HG02759 (cell line): ENCODE data around the gene HOXB5.

ENCODE experiments used
- ATAC-seq: cut with Tn5 transposase; IDR thresholded peaks from one replicate; pipeline ENCODE4 v1.9.1; 2021; ENCODE audit warnings: mild to moderate bottlenecking, moderate library complexity; ENCODE audit not compliant: unreplicated experiment

The HOXB5 gene

DNA sequence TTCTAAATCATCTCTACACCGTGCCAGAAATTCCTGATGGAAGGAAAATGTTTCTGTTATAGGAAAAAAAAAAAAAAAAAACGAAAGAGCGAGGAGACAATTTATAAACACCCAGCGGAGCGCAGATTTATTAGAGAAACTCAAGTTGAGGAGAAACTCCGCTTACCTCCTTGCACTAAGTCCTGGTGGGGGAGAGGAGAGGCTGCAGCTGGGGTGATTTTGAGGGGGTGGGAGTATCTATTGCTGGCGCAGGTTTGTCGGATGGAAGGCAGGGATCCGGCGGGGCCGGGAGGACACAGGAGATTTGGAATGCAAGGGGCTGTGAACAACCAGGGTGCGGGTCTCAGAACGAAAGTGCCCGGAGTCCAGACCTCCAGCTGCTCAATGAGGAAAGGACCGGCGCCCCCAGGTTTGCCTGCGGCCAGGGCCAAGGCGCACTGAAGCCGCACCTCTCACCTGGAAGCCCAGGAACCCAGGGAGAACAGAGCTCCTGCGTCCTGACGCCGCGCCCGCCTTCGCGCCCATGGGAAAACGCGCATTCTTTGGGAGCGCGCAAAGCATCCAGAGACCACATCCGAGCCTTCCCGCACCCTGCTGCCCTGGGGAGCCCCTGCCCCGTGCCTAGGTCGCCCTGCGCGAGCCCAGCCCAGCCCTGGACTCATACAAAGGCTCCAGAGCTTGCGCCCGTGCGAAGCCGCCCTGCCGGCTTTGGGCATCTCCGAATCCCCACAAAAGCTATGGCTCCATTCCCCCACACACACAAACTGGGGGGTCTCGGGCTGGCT is 24.1 kb upstream of the HOXB5 start:
- no peak for ATAC-seq

DNA sequence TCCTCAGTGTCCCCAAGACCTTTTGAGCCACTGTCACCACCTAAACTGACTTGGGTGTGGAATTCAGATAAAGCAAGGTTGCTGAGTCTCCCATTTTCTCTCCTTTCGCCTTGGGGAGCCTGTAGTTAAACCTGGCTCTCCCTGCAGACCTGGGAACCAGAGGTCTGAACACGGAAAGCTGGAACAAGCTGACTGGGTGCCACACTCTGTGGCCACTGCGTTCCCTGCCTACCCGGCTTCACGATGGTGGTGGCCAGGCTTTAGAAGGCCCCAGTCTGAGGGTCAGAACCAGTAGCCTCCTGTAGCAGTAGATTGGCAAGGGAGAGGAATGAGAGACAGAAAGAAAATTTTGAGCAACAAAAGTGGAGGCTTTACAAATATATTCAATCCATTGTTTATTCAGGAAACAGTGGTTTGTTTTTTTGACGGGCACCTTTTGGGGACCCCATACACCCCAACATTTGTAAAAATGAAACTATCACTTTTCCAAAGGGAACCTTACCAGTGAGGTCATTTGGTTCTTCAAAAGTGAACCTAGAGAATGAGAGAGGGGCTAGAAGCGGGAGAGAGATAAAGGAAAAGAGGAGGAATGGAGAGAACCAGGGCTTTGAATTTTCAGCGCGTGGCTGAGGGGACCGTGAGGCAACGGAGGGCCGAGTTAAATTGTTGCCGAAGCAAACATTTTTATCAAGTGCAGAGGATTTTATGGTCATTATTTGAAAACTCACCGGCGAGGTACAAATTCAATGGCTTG is 23.3 kb upstream of the HOXB5 start:
- ATAC-seq, result no peak

DNA sequence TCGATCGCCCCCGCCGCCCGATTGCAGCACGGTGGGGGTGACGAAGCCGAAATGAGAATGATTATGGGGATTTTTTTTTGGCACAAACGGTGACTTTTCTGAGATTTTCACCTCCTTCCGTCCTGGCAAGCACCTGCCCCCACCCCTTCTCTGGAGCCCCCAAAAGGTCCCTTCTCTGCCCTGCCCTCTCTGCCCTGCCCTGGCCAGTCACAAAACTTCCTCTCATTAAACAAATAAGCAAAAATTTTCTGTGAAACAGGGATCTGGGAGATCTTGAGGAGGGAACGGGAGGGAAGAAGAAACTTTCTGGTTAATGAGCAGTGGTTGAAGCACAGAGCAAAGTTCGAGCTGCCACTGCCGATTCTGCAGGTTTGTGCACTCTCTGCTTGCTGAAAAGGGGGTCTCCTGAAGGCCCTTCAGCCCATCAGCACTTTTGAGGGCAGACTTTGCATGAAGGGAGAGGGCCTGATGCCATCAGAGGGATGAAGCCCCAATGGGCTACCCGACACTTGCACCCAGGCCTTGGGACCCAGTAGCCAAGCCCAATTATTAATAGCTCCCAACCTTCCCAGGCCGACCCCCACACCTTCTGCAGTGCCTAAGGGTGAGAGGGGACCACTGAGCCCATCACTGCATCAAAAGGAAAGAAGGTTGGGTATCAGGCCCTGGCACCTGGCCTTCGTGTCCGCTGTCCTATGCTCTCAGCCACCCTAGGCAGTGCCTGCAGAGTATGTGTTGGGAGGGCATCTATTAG is 22.6 kb upstream of the HOXB5 start:
- no peak for ATAC-seq

DNA sequence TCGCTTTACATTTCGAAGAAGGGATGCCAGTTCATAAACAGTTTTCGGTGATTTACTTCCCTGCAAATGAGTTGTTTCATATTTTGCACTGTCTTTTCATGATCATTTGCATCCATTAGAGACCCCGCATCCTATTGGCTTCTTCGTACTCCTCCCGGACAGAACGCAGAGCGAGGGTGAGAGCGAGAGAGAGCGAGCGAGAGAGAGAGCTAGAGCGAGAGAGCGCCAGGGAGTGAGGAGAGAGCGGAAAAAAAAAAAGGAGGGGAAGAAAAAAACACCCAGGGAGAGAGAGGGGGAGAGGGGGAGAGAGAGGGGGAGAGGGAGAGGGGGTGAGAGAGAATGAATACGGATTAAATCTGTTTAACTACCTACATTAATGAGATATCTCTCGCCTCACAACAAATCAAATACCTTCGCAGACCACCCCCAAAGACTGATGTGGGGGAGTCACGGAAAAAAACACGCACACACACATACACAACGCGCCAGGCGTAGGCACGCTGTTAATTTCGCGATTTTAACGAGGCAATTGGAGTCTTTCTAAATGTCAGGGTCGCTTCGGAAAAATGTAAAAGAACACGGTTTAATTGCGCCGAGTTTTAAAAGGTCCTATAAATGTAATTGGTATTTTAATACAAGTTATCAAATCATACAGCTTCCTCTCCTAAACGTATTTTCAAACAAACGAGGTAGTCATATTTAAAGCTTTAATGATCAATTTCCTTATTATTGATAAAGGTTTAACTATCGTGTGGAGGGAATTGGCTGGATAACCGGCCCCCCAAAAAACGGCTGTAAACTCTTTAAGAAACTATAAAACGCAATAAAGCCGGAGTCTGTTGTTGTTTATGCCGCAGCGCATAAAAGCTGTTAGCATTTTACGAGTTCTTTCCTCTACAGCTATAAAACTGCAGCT is 21.7 kb upstream of the HOXB5 start, which contains the start of gene HOXB8:
Gene HOXB8, minus strand, starts transcription at position 246 of the 916 bp plus-strand sequence. CDS start 588 bp downstream, outside the sequence.
- no peak for ATAC-seq

DNA sequence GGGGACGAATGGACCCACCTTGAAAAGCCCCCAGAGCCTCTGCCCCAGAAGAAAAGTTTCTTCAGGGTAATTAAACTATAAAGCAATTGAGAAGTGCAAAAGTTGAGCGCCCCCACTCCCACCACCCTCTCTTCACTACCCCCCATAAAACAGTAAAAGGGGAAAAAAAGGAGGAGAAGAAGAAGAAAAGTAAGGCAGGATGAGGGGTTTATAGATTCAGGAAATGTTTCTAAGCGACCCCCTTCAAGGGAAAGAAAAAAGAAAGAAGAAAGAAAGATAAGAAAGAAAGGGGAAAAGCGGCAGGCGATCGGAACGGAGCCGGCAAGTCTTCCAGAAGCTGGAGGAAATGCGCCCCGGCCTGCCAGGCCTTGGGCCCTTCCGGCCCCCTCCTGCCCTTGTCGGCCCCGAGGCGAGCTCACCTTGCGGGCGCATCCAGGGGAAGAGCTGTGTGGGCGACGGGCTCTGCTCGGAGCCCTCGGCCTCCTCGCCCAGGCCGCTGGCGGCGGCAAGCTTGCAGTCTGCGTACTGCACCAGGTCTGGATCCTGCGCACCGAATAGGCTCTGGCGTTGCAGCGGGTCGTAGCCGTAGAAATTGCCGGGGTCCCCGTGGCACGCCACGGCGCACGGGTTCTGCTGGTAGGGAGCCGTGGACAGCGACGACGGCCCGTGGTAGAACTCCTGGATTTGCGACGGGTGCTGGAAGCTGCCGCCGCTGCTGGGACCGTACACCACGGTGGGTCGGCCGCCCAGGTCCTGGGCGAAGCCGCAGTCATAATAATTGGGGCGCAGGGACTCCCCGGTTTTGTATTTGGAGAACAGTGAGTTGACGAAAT is 20.5 kb upstream of the HOXB5 start:
- ATAC-seq, result no peak

DNA sequence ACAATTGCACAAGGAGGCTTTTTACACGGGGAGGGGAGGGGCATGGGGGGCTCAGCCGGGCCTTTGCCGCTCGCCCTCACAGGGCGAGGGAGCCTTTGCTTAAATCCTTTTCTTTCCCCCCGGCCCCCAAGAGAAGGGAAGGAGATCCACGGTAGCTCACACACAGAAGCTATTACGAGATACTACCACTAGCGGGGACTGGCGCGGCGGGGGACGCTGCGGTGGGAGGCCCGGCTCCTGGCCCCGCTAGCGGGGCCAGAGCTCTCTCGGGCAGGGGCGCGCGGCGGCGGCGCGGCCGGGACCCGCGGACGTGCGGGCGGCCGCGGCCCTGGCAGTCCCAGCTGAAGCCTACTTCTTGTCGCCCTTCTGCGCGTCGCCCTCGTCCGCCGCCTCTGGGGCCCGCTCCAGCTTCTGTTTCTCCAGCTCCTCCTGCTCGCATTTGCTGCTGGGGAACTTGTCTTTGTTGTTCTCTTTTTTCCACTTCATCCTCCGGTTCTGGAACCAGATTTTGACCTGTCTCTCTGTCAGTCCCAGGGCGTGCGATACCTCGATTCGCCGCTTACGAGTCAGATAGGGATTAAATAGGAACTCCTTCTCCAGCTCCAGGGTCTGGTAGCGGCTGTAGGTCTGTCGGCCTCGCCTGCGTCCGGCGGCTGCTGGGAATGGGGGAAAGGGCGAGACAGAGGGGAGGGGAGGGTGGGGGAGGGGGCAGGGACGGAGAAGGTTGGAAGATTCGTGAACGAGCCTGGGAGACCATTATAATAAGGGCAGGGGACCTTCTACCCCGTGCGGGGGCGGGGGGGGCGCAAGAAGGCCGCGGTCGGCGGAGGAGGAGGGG is 19.5 kb upstream of the HOXB5 start:
- no peak for ATAC-seq

DNA sequence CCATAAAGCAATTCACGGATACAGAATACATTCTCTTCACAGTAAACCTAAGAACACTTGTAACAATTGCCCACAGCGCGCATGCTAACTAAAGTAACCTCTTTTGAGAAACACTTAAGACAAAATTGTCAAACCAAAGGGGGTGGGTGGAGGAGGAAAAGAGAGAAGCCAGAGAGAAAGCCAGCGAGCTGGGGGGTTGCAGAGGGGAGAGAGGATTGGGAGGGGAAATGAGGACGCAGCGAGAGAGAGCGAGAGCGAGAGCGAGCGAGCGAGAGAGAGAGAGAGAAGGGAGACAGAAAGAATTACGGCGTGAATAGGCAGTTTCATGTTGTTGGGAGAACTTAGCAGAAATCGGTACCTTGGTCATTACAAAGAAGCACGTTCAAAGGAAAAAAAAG is 18.9 kb upstream of the HOXB5 start:
- no peak for ATAC-seq

DNA sequence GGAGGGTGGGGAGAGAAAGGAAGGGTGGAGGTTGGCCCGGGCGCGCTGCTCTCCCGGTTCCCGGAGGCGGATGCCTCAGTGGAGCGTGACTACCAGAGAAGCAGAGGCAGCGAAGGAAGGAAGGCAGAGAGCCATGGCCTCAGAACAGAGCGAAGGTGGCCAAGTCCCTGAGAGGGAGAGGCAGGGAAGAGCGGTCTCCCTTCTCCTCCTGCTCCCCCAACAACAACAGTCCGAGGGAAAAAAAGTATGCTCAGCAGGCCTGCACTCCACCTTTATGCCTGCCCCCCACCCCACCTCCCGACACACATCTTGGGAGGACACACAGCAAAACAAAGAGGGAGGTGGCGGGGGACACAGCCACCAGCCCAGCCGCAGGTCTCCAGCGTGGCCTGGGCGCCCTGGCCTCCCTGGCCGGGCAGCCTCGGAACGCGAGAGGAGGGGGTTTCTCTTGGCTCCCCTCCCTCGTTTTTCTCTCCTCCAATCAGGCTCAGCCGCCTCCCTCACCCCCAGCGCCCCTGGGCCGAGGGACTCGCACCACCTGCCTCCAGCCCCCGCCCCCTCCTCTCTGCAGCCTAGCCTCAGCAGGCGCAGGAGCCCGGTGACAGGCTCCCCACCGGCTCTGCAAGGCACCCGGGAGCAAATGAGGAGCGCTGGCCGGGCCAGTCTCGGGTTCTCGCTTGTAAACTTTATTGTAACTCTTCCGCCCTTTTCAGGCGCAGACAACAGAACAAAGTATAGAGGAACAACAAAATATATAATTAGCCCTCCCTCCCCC is 18.3 kb upstream of the HOXB5 start:
- ATAC-seq, result no peak

DNA sequence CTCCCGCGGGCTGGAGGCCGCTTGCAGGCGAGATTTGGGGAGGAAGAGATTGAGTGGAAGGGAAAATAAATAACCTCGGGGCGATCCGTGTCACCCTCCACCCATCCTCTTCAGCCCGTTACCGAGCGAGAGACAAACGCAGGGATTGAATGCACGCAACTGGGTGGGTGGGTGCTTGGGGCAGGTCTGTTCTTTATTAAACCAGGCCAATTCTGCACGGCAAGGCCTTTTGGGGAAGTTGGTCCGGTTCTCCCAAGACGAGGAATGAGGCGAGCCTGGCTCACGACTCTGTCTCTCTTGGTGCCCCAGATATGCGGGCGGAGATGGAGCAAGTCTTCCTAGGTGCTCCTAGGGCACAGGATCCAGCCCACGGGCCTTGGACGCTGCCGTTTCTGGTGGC is 17.6 kb upstream of the HOXB5 start:
- ATAC-seq, result no peak

DNA sequence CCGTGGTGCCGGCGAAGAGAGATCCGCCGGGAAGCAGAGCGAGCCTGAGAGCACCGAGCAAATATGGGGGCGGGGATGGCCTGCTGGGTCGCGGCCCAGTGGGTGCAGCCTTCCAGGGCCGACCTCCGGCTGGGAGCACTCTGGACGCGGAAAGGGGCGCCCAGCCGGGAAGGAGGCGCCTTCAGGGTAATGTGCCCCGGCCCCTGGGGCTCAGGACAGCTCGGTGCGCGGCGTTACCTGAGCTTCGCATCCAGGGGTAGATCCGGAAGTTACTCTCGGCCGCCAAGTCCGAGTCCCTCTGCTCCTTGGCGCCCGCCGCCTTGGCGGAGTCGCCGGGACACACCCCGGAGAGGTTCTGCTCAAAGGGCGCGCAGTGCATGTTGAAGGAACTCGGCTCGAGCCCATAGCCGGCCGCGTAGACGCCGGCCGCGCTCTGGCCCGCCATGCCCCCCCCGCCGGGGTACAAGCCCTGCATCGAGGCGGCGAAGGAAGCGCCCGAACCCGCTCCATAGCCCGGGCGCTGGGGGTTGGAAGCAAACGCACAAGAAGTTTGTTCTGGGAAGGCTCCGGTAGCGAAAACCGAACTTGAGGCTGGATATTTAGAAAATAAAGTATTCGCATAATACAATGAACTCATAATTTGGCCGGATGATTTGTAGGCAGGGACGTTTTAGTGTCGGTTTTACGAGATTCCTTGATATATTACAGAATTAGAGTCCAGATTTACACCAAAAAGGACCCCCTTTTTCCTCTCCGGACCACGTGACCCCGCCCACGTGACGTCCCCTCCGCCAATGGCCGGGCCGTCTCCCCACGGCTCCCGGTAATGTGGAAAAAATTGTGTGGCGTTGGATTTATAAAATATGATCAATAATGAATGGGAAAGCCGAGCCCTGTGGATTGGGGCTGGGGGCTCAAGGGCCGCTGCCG is 17.0 kb upstream of the HOXB5 start, which contains the start of gene HOXB7:
Gene HOXB7, minus strand, starts transcription at position 736 of the 930 bp plus-strand sequence. Its CDS starts 99 bp downstream, at position 637.
- ATAC-seq, result peak; percentile 36

DNA sequence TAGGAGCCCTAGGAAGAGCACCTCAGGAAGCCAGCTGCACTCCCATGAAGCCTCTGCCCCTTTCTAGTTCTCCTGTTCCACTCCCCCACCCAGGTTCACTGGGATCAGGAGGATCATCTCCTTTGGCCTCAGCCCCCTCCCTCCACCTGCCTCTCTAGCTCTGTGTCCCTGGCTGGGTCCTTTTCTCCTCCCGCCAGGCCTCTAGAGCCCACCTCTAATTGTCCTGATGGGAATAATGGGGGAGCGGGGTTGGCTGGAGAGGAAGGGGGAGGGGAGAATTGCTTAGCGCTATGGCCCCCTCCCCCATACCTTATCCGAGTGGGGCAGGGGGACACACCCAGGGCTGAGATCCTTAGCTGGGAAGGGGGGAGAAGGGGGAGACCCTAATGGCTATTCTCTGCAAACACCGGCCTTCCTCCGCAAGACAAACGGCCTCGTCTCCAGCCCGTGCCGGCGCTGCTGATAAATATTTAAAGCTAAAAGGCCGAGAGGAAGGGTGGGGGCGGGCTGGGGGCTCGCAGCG is 16.2 kb upstream of the HOXB5 start:
- ATAC-seq, result no peak

DNA sequence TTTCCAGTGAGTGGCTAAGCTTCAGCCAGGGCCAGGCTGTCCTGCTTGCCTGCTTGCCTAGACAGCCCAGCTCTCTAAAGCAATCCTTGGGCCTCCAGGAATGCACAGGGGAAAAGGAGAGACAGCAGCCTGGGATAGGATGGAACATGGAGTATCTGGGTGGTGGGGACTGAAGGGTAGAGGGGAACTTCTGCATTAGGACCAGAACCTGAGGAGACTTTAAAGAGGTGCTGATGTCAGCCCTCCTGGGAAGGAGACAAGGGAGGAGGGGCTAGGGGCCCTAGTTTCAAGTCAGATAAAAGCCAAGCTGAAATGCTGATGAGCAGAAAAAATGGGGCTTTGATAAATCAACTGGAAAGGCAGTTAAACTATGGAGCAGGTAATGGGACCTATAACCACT is 15.5 kb upstream of the HOXB5 start:
- no peak for ATAC-seq

DNA sequence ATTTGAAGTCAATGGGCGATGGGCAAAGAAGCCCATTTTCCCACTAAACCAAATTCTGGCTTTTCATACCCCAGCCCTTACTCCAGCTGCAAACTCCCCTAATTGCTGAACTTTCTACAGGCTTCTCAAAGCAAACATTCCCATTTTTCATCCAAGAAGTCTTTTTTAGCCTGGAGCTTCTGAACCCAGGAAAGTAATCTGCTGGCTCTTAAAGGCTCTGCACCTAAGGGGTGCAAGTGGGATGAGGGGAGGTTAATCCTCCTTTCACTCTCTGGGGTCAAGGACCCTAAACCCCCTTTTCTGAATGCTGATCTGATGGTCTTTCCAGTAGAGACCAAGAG is 14.9 kb upstream of the HOXB5 start:
- no peak for ATAC-seq

DNA sequence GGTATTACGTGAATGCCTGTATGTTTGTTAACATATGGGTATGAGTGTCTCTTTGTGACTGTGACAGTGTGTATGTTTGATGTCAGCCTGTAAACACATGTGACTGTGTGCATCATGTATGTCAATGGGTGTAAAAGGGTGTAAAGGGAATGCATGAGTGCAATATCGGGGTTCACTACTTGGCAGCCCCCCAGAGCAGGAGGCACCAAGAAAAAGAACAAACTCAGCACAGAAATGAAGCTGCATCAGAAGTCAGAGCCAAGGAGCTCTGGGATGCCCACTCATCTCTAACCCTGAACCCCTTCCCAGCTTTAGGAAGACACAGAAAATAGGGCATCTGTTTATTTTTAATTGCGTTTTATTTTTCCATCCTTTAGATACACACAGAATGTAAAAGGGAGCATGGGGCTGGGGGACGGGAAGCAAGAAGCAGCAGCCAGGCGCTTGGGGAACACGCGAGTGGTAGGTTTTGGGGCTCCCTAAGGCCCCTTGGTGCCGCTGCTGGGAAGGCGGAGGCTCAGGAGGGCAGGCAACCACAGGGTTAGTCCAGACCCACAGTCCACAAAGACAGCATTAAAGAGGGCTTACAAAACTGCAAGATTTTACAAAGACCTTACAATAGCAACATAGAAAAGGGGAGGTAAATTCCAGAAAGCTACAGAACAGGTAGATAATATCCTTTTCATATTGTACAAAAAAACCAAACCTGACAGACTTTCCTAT is 13.5 kb upstream of the HOXB5 start:
- no peak for ATAC-seq

DNA sequence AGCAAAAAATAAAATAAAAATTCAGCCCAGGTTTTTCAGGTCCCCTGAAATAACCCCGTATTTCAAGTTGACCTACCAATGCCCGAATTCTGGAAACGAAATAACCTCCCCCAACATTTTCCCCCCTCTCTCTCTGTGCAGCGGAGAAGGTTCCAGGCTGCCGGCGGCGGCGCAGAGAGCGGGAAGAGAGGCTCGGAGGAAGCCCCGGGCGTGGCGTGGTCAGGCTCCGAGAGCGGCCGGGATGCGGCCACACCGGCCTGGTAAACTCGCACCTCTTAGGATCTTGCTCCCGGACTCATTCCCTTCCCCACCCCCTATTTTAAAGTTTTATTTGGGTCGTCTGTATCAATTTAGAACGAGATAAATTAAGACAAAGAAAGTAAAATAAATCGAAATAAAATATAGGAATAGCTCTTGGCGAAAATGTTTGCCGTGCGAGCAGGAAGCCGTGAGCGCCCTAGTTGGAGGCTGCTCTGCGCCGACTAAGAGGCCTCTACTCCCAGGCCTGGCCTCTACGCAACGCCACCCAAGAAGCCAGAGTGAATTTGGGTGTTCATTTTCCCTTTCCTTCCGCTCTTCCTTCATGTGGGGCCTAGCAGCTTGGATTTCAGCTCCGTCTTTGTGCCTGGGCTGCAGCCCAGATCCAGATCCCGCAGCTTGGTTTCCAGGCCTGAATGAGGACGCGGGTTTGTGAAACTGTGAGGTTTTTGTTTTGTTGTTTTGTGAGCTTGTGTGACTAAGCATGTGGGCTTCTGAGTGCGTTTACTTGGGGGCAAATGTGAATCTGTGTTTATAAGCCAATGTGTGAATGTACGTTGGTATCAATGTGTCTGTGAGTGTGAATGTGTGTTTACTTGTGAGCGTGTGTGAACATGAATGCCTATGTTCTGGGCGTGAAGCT is 12.7 kb upstream of the HOXB5 start:
- no peak for ATAC-seq
